CD14-positive monocyte (primary cell): ENCODE data around the gene LZIC. TPM values are rescaled to one million over a fixed set of nuclear protein-coding genes. Genes with fewer than 3 reads are reported as not detected.
A peak's percentile ranks its signal among the peaks of the same experiment; 100 is the strongest.

Experiments used
- DNase-seq, 3 donors: peaks; one replicate each; pipeline ENCODE4 v3.0.0-alpha.2; 2011 to 2022
- H2AFZ ChIP-seq: 2 replicates; pipeline ENCODE4 v1.6.0; 2012; ENCODE audit warnings: mild to moderate bottlenecking, low read depth, low read length, inconsistent platforms; ENCODE audit not compliant: insufficient read depth, poor library complexity, severe bottlenecking
- H3K27ac ChIP-seq, 2 donors: 1 replicate in 1 of 2; 2 replicates in 1 of 2; pipeline ENCODE4 v1.5.1; 2012 to 2013; ENCODE audit warnings: low read length in 2 of 2, control low read depth in 1 of 2, inconsistent platforms in 1 of 2, low read depth in 1 of 2, mild to moderate bottlenecking in 1 of 2
- H3K27me3 ChIP-seq, 2 donors: one replicate each; pipeline versions ENCODE4 v1.6.0 to v1.6.1; 2011 to 2013; ENCODE audit warnings: low read length in 2 of 2; ENCODE audit not compliant: control insufficient read depth in 2 of 2, insufficient read depth in 2 of 2
- H3K36me3 ChIP-seq, 2 donors: replicated peaks in 1 of 2; 1 replicate in 1 of 2; 2 replicates in 1 of 2; pipeline versions ENCODE4 v1.5.1 to v1.6.1; 2012 to 2013; ENCODE audit warnings: low read length in 2 of 2, control low read depth in 1 of 2, inconsistent platforms in 1 of 2, mild to moderate bottlenecking in 1 of 2; ENCODE audit not compliant: insufficient read depth in 2 of 2, control insufficient read depth in 1 of 2
- H3K4me1 ChIP-seq, 2 donors: 1 replicate in 1 of 2; 2 replicates in 1 of 2; pipeline versions ENCODE4 v1.5.1 to v1.6.1; 2012 to 2013; ENCODE audit warnings: low read length in 2 of 2, control low read depth in 1 of 2, inconsistent platforms in 1 of 2, mild to moderate bottlenecking in 1 of 2, moderate library complexity in 1 of 2; ENCODE audit not compliant: insufficient read depth in 2 of 2, control insufficient read depth in 1 of 2
- H3K4me2 ChIP-seq: replicated peaks from 2 replicates; pipeline ENCODE3; 2012; ENCODE audit warnings: low read length, moderate library complexity, mild to moderate bottlenecking; ENCODE audit not compliant: poor library complexity, severe bottlenecking; ENCODE audit errors: extremely low read depth
- H3K4me3 ChIP-seq, 3 experiments: fragments of 200-600 bp in 1 of 3; sonication (generic) in 1 of 3; replicated peaks in 1 of 3; 1 replicate in 2 of 3; 2 replicates in 1 of 3; pipeline ENCODE4 v1.5.1; 2011 to 2013; ENCODE audit warnings: low read length in 3 of 3, mild to moderate bottlenecking in 3 of 3, control low read depth in 2 of 3, low read depth in 2 of 3, inconsistent platforms in 1 of 3, moderate library complexity in 1 of 3
- H3K79me2 ChIP-seq: 2 replicates; pipeline ENCODE4 v1.6.0; 2012; ENCODE audit warnings: mild to moderate bottlenecking, control low read depth, inconsistent platforms, low read length, moderate library complexity; ENCODE audit not compliant: insufficient read depth
- H3K9ac ChIP-seq: 2 replicates; pipeline ENCODE4 v1.6.0; 2017; ENCODE audit warnings: low read length, mild to moderate bottlenecking; ENCODE audit not compliant: insufficient read depth, poor library complexity, severe bottlenecking
- H3K9me3 ChIP-seq, 2 donors: replicated peaks in 1 of 2; 1 replicate in 1 of 2; 2 replicates in 1 of 2; pipeline versions ENCODE4 v1.5.1 to v1.6.1; 2012 to 2013; ENCODE audit warnings: low read length in 2 of 2, control low read depth in 1 of 2; ENCODE audit not compliant: control insufficient read depth in 1 of 2, insufficient read depth in 1 of 2
- H4K20me1 ChIP-seq: 2 replicates; pipeline ENCODE4 v1.6.0; 2012; ENCODE audit warnings: mild to moderate bottlenecking, low read length, control low read depth, moderate library complexity; ENCODE audit not compliant: insufficient read depth
- H3K27ac Mint-ChIP-seq, 7 donors: one replicate each; pipeline ENCODE4 v1.8.0; 2020; ENCODE audit warnings: mild to moderate bottlenecking in 7 of 7, mixed read lengths in 7 of 7, moderate library complexity in 6 of 7, inconsistent platforms in 2 of 7
- H3K27me3 Mint-ChIP-seq, 3 donors: one replicate each; pipeline ENCODE4 v1.8.0; 2021 to 2022; ENCODE audit warnings: low read depth in 3 of 3, mild to moderate bottlenecking in 3 of 3, mixed read lengths in 3 of 3, moderate library complexity in 3 of 3, inconsistent platforms in 1 of 3
- H3K36me3 Mint-ChIP-seq, 2 donors: one replicate each; pipeline ENCODE4 v1.8.0; 2020; ENCODE audit warnings: mixed read lengths in 2 of 2, inconsistent platforms in 1 of 2, mild to moderate bottlenecking in 1 of 2
- H3K4me1 Mint-ChIP-seq: one replicate; pipeline ENCODE4 v1.8.0; 2020; ENCODE audit warnings: mild to moderate bottlenecking, mixed read lengths
- H3K4me3 Mint-ChIP-seq, 2 donors: one replicate each; pipeline ENCODE4 v1.8.0; 2020; ENCODE audit warnings: mild to moderate bottlenecking in 2 of 2, mixed read lengths in 2 of 2, moderate library complexity in 1 of 2
- H3K9me3 Mint-ChIP-seq, 7 donors: one replicate each; pipeline ENCODE4 v1.8.0; 2020 to 2022; ENCODE audit warnings: mixed read lengths in 7 of 7, mild to moderate bottlenecking in 6 of 7, moderate library complexity in 6 of 7, inconsistent platforms in 2 of 7
- CTCF ChIP-seq: fragments of 200-600 bp; IDR thresholded peaks from one replicate; pipeline ENCODE4 v1.8.0; 2022; ENCODE audit warnings: antibody characterized with exemption, mild to moderate bottlenecking
- WGBS: methylation state at CpG from one replicate; pipeline ENCODE4 v1.1.5; 2013; ENCODE audit warnings: missing lambda C conversion rate; ENCODE audit not compliant: insufficient coverage; 5-methylcytosine and 5-hydroxymethylcytosine counted together
- intact Hi-C, 2 donors: fragments of 100-400 bp; cut with micrococcal nuclease; formaldehyde crosslinking; loops; one replicate each; pipeline versions ENCODE4 v1.15.0 to v1.15.1; 2023
- polyA plus RNA-seq, 3 donors: library from polyadenylated mRNA; depleted of rRNA in 1 of 3; unstranded in 2 of 3; stranded (reverse) in 1 of 3; fragments of 300-500 nt in 2 of 3; fragments of >200 nt in 1 of 3; fragmentation: Illumina TruSeq in 2 of 3; gene quantifications; 1 replicate in 2 of 3; 2 replicates in 1 of 3; pipeline ENCODE4 v1.2.3, GENCODE V29; 2012 to 2021

Gene LZIC
- polyA plus RNA-seq, 3 donors, result 11.1 to 32.9 (median 28.2) TPM

GRCh38 chr1:9942399-9942938 is 722 bp downstream of the LZIC start:
- Histone ChIP-seq H3K79me2 (peaks cover 53% of the 10 kb centered on the region), H4K20me1 (no peaks in the 10 kb centered on the region), H3K4me3 (peak overlapping the region; percentile 83 to 96 (median 96)), H3K9me3 (no peaks in the 10 kb centered on the region), H3K36me3 (peaks cover 3 to 27% of the 10 kb centered on the region in 2 donors), H2AFZ (peak overlapping the region; percentile 98), H3K27ac (peak overlapping the region; percentile 85 to 95), H3K27me3 (no peaks in the 10 kb centered on the region), H3K4me1 (peaks cover 16 to 23% of the 10 kb centered on the region in 2 donors), H3K9ac (peak overlapping the region; percentile 82), H3K4me2 (peak overlapping the region; percentile 99)
- peaks cover 20 to 43% of the 10 kb centered on the region in 2 donors for H3K36me3 Mint-ChIP-seq
- H3K4me3 Mint-ChIP-seq, result peak overlapping the region; percentile 96 to 98
- H3K9me3 Mint-ChIP-seq, result peaks cover 0 to 3% (median 0%) of the 10 kb centered on the region in 7 donors
- H3K27ac Mint-ChIP-seq, result peak overlapping the region; percentile 96 to 100 (median 97)
- peak; percentile 65 for TF ChIP-seq CTCF
- intact Hi-C loops, result loop anchor here (2.0 to 10.0 kb wide), 5 partner anchors 32 to 90 kb away; partner anchors contain the start of genes UBE4B (in 2 of the 2), CTNNBIP1 (in 1 of the 2) and RBP7 (in 1 of the 2)
- peak; percentile 19 to 55 (median 38) for DNase-seq
- WGBS, result 0% methylated on average over 5 of the region's 14 CpGs
- peaks cover 22% of the 10 kb centered on the region for H3K4me1 Mint-ChIP-seq
- H3K27me3 Mint-ChIP-seq, result peaks cover 0 to 4% (median 0%) of the 10 kb centered on the region in 3 donors

GRCh38 chr1:9929431-9930385 is 13.5 kb downstream of the LZIC start:
- H3K9ac ChIP-seq, result no peak overlapping the region
- H3K4me3 ChIP-seq, result no peak overlapping the region
- H3K36me3 ChIP-seq, result peaks cover 34 to 53% of the 10 kb centered on the region in 2 donors
- no peaks in the 10 kb centered on the region for H3K79me2 ChIP-seq
- Mint-ChIP-seq H3K4me1 (peaks cover 2% of the 10 kb centered on the region), H3K36me3 (peaks cover 40 to 67% of the 10 kb centered on the region in 2 donors), H3K4me3 (no peak overlapping the region), H3K27ac (peak overlapping the region in 1 of 7 donors; percentile 35), H3K9me3 (peaks cover 0 to 2% (median 0%) of the 10 kb centered on the region in 7 donors), H3K27me3 (no peaks in the 10 kb centered on the region)
- no peak overlapping the region for H2AFZ ChIP-seq
- 95% methylated on average over 13 of the region's 15 CpGs for WGBS
- intact Hi-C loops, result no loop called here
- no peak overlapping the region for H3K27ac ChIP-seq
- no peak for DNase-seq
- H3K4me1 ChIP-seq, result no peaks in the 10 kb centered on the region
- H3K4me2 ChIP-seq, result no peak overlapping the region
- no peaks in the 10 kb centered on the region for H4K20me1 ChIP-seq
- no peaks in the 10 kb centered on the region for H3K27me3 ChIP-seq
- no peaks in the 10 kb centered on the region for H3K9me3 ChIP-seq
- no peak for TF ChIP-seq CTCF
